BE2C (cell line): Measurements from ENCODE around the gene ZNF423.

Source experiments
- DNase-seq: peaks from one replicate; pipeline ENCODE4 v3.0.0-alpha.2; 2020
- H3K27me3 ChIP-seq: fragments of 250-450 bp; sonication (Bioruptor Pico); 2 replicates; pipeline ENCODE4 v1.5.1; 2020; ENCODE audit warnings: mild to moderate bottlenecking
- H3K36me3 ChIP-seq: fragments of 250-450 bp; sonication (Bioruptor Pico); 2 replicates; pipeline ENCODE4 v1.5.1; 2020; ENCODE audit warnings: mild to moderate bottlenecking
- H3K4me1 ChIP-seq: fragments of 250-450 bp; sonication (Bioruptor Pico); 2 replicates; pipeline ENCODE4 v1.5.1; 2020
- H3K4me3 ChIP-seq: 2 replicates; pipeline ENCODE4 v1.5.1; 2011; ENCODE audit warnings: low read depth, low read length
- H3K9me3 ChIP-seq: fragments of 250-450 bp; sonication (Bioruptor Pico); 2 replicates; pipeline ENCODE4 v1.5.1; 2020
- TF ChIP-seq, protein P1 (sequence below): IDR thresholded peaks from 2 replicates; pipeline ENCODE4 v1.5.1; 2012; ENCODE audit warnings: mild to moderate bottlenecking, low read depth, low read length

The ZNF423 gene

DNA sequence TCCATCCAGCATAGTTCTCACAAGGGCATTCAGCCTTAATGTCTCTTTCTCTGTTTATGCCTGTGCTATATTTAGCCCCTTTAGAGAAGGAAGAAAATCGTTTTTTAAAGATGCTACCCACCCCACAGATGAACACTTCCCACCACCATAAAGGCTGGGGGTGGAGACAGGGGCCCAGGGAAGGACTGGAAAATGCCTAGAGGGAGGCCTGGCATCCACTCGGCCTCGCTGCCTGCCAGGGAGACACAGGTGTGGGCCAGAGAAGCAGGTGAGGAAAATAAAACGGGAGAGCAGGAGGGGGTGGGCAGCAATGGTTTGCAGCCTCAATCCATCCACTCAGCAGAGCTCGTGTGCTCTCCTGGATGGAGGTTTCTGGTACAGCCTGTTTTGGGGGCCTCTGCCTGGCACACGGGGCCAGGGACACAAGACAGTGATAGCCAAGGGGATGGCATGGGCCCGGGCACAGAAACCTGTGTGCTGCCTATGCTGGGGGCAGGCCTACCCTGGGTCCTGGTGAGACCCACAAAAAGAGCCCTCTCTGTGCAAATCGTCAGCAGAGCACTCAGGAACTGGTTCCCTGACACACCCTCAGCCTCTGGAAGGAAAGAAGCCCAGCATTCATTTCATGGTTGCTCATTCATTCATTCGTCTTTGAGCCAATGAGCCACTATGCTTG is 360.9 kb downstream of the ZNF423 start:
- DNase-seq, result no peak
- Histone ChIP-seq H3K4me1 (peaks cover 3% of the 10 kb centered on the region; the same call in 1 of the 2 replicates), H3K27me3 (no peaks in the 10 kb centered on the region), H3K36me3 (no peaks in the 10 kb centered on the region), H3K4me3 (no peak overlapping the region), H3K9me3 (no peaks in the 10 kb centered on the region)
- TF ChIP-seq, protein P1, sequence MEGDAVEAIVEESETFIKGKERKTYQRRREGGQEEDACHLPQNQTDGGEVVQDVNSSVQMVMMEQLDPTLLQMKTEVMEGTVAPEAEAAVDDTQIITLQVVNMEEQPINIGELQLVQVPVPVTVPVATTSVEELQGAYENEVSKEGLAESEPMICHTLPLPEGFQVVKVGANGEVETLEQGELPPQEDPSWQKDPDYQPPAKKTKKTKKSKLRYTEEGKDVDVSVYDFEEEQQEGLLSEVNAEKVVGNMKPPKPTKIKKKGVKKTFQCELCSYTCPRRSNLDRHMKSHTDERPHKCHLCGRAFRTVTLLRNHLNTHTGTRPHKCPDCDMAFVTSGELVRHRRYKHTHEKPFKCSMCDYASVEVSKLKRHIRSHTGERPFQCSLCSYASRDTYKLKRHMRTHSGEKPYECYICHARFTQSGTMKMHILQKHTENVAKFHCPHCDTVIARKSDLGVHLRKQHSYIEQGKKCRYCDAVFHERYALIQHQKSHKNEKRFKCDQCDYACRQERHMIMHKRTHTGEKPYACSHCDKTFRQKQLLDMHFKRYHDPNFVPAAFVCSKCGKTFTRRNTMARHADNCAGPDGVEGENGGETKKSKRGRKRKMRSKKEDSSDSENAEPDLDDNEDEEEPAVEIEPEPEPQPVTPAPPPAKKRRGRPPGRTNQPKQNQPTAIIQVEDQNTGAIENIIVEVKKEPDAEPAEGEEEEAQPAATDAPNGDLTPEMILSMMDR, result no peak

DNA sequence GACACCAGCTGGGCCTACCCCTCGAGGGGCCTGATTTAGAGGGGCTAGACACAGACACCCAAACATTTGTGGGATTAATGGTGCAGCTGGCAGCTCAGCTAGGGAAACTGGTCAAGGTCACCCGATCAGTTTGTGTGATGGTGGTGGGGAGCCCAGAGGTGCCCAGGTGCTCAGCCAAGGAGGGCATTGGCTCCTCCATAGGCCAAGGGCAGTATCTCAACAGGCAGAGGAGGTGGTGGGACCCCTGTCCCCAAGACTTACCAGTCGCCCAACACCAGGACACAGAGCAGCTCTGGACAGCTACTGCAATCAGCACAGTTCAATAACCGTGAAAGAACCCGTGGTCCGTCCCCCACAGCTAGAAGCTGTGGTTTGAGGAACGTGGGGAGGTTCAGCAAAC is 361.4 kb downstream of the ZNF423 start:
- TF ChIP-seq, protein P1, result no peak
- Histone ChIP-seq H3K27me3 (no peaks in the 10 kb centered on the region), H3K9me3 (no peaks in the 10 kb centered on the region), H3K4me3 (no peak overlapping the region), H3K36me3 (no peaks in the 10 kb centered on the region), H3K4me1 (peaks cover 3% of the 10 kb centered on the region; the same call in 1 of the 2 replicates)
- DNase-seq, result no peak

DNA sequence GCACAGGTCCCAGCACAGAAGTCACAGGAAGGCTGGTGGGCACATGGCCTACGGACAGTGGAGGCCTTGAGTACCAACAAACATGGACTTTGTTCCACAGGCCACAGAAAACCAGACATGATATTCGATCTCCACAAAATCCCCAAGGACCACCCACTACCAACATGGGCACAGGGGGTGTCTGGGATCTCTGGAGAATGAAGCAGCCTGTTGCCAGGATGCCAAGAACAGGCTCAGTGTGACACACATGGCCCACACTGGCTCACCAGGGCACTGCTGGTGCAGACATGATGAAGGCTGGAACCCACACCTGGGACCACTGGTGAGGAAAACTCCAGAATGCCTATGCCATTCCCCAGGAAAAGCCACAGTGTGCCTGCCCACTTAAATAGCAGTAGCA is 362.1 kb downstream of the ZNF423 start:
- Histone ChIP-seq H3K9me3 (no peaks in the 10 kb centered on the region), H3K4me3 (no peak overlapping the region), H3K36me3 (no peaks in the 10 kb centered on the region), H3K4me1 (peaks cover 3% of the 10 kb centered on the region; the same call in 1 of the 2 replicates), H3K27me3 (no peaks in the 10 kb centered on the region)
- TF ChIP-seq, protein P1, result no peak
- DNase-seq, result no peak

DNA sequence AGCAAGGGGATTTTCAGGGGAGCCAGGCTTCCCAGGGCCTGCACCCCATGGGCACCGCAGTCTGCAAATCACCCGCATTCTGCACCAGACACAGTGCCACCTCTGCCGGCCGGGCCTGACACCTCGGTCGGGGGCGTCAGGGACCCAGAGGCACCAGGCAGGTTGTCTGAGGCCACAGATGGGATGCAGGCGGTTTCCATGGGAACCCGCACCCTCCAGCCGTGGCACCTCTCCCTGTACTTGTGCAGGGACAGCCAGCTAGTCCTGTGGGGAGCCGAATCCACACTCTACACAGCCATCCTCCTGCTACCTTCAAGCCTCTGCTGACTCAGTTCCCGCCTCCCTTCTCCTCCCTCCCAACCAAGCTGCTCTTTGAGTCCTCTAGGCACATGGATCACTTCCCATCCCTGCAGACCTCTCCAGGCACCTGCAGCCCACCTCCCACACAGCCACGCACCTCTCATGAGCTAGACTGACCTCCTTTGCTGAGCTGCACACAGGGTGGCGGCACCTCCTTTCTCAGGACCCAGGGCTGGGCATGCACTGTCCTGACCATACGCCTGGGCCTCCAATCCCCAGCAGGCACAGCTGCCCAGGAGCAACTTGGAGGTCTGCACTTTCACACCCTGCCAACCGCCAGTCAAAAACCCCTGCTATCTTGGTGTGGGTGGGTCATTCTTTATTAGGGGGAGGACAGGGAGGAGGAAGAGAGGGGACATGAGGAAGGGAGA is 362.9 kb downstream of the ZNF423 start:
- no peak for DNase-seq
- H3K27me3 ChIP-seq, result no peaks in the 10 kb centered on the region
- no peak overlapping the region for H3K4me3 ChIP-seq
- peaks cover 3% of the 10 kb centered on the region; the same call in 1 of the 2 replicates for H3K4me1 ChIP-seq
- no peaks in the 10 kb centered on the region for H3K9me3 ChIP-seq
- H3K36me3 ChIP-seq, result no peaks in the 10 kb centered on the region
- TF ChIP-seq, protein P1, result no peak

DNA sequence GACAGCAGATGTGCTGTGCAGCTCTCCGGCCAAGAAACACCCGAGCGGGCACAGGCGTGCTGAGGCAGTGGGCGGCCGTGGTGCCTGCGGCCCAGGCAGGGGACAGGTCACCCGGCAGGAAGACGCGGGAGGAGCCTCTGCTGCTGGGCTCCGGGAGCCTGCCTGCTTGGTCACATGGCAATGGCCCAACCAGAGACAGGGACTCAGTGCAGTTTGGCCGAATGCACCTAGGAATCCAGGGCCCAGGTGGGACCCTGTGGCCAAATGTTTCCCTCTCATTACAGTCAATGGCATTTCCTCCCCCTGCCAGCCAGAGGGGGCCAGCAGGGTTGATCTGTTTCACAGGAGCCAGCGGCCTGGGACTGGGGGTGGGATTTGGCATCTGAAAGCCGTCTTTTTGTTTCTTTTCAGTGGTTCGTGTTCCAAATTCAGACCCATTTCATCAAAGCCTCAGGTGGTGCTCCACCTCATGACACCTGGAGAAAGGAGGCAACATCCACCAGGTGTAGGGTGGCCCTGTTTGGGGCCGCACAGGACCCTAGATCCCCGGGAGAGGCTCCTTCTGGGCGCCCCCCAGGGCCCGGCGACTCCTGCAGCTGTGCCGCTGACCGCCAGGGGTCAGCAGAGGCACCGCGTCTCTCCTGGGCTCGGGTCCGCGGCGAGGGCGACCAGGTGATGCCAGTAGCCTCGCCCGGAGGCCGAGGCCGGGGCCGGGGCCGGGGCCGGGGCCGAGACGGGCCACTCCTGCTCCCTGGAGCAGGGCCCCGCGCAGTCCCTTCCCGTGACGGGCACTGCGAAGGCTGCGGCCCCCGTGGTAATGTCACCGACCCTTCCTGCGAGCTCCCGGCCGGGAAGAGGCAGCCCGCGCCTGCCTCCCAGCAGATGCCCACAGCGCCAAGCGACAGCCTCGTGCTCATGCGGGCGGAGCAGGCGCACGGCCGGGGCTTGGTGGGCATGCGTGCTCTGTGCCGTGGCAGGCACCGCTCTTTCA is 363.8 kb downstream of the ZNF423 start:
- no peaks in the 10 kb centered on the region for H3K27me3 ChIP-seq
- TF ChIP-seq, protein P1, result peak; percentile 82
- no peaks in the 10 kb centered on the region for H3K36me3 ChIP-seq
- peak; percentile 80 for DNase-seq
- no peaks in the 10 kb centered on the region for H3K9me3 ChIP-seq
- peaks cover 3% of the 10 kb centered on the region; the same call in 1 of the 2 replicates for H3K4me1 ChIP-seq
- peak overlapping the region; percentile 55 for H3K4me3 ChIP-seq
